ENCODE measurements around the gene ICOS.
A peak's percentile ranks its signal among the peaks of the same experiment; 100 is the strongest.
"Not testable (repeated sequence)": the region's sequence is repeated elsewhere in the genome, so short reads cannot be mapped to it uniquely, and the experiment has no call there.

The ICOS gene

DNA sequence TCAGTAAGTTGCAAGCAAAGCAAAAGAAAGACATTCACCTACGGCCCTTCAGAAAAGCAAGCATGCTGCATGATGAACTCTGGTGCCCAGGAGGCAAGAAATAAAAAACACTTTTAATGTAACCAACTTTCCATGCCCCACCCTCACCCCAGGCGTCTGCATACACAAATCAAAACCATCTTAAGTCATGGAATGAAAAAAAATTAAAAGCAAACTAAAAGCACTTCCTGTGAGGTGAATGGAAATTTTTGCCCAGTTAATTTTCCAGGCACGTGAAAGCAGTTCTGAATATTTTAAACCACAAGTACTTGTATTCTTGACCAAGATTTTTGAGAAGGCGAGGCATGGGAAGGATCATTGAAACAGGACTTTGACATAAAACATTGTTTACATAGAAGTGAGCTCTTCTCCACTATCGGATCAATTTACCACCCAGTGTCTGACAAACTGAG is 2.5 kb upstream of the ICOS start:
- H3K27ac Mint-ChIP-seq: peak overlapping the region; percentile 9 to 85
- no peak for DNase-seq
- peaks cover 42 to 45% of the 10 kb centered on the region in 2 donors for H3K4me1 Mint-ChIP-seq (ENCODE audit: low read depth in 2 of 2)
- no peak for ATAC-seq (replicated peaks)
- peak overlapping the region; percentile 46 to 75 for H3K4me3 Mint-ChIP-seq
- H3K27me3 Mint-ChIP-seq: no peaks in the 10 kb centered on the region
- H3K9me3 Mint-ChIP-seq: no peaks in the 10 kb centered on the region
- H3K36me3 Mint-ChIP-seq (ENCODE audit: insufficient read depth): peaks cover under 1% of the 10 kb centered on the region

DNA sequence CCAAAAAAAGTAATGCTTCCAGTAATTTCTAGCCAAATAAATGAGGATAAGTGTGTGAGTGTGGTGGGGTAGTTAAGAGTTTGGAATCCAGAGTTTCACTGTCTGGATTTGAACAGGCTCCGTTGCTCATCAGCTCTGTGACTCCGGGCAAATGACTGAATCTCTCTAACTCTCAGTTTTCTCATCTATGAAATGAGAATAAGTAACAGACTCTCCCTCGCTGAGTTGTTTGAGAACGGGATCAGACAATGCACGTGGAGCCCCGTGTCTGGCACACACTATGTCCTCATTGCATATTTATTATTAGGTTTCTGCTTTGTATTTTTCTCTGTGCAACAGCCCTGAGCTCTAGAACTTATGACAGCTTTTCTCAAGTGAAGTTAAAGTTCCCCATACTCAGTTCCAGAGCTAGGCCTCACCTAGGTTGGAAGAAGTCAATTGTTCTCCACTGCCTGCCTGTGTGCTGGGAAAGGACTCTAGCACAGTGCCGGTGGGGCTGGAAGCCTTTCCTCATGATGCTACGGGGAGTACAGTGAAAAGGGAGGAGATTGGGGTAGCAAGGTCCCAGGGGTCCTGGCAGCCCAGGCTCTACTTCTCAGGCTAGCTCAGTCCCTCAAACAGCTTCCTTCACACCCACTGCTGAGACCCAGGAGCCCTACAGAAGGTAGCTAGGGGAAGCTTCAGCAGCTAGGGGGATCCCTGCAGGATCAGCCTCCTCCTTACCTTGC is 1.7 kb upstream of the ICOS start:
- H3K4me1 Mint-ChIP-seq (ENCODE audit: low read depth in 2 of 2): peaks cover 47 to 53% of the 10 kb centered on the region in 2 donors
- peak overlapping the region; percentile 9 to 85 for H3K27ac Mint-ChIP-seq
- peak overlapping the region; percentile 46 to 75 for H3K4me3 Mint-ChIP-seq
- H3K9me3 Mint-ChIP-seq: no peaks in the 10 kb centered on the region
- H3K27me3 Mint-ChIP-seq: no peaks in the 10 kb centered on the region
- DNase-seq (no peak), ATAC-seq (replicated peaks) (no peak)
- peaks cover 3% of the 10 kb centered on the region for H3K36me3 Mint-ChIP-seq (ENCODE audit: insufficient read depth)

DNA sequence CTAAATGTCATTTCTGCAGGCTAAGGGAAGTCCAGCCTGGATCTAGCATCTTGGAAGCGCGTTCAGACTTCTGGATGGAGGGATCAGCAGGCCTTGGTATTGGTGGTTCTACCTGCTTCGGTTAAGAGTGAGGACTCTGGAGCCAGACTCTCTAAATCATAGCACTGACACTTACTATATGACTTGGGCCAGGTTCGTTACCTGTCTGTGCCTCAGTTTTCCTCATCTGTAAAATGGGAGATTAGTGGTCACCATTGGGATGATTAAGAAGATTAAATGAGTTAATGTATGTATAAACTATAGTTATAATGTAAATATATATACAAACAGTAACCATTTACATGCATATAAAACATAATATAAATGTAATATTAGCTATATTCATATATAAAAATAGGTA is 995 bp upstream of the ICOS start:
- Mint-ChIP-seq H3K36me3 (ENCODE audit: insufficient read depth) (peaks cover 3% of the 10 kb centered on the region), H3K9me3 (no peaks in the 10 kb centered on the region), H3K4me1 (ENCODE audit: low read depth in 2 of 2) (peaks cover 52 to 60% of the 10 kb centered on the region in 2 donors)

DNA sequence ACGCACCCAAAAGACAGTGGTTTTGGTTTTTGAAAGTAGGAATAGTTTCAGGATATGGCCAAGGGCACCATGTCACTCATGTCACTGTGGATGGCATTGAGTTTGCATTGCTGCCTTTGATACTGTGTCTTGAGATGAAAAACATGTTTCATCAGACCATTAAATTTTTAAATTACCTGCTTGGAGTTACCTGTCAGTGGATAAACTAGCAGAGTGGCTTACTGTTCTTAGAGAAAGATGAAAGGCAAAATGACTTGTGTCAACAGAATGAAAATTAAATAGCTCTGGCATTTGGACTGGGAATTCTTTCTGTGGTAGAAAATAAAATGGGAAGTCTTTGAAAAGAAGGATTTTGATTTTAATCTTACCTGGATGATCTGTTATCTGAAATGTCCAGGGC is 386 bp downstream of the ICOS start:
- H3K9me3 Mint-ChIP-seq: no peaks in the 10 kb centered on the region
- peak overlapping the region; percentile 70 to 88 for H3K4me3 Mint-ChIP-seq
- peaks cover 53 to 73% of the 10 kb centered on the region in 2 donors for H3K4me1 Mint-ChIP-seq (ENCODE audit: low read depth in 2 of 2)
- DNase-seq (no peak), ATAC-seq (replicated peaks) (peak; percentile 8)
- peak overlapping the region; percentile 64 to 94 for H3K27ac Mint-ChIP-seq
- no peaks in the 10 kb centered on the region for H3K27me3 Mint-ChIP-seq
- H3K36me3 Mint-ChIP-seq (ENCODE audit: insufficient read depth): peaks cover 9% of the 10 kb centered on the region

More for the DNA sequence above, 995 bp upstream of the ICOS start:
- peak overlapping the region in 1 of 2 donors; percentile 46 for H3K4me3 Mint-ChIP-seq
- peak overlapping the region in 1 of 2 donors; percentile 85 for H3K27ac Mint-ChIP-seq
- DNase-seq: no peak
- H3K27me3 Mint-ChIP-seq: no peaks in the 10 kb centered on the region
- ATAC-seq (replicated peaks): no peak

DNA sequence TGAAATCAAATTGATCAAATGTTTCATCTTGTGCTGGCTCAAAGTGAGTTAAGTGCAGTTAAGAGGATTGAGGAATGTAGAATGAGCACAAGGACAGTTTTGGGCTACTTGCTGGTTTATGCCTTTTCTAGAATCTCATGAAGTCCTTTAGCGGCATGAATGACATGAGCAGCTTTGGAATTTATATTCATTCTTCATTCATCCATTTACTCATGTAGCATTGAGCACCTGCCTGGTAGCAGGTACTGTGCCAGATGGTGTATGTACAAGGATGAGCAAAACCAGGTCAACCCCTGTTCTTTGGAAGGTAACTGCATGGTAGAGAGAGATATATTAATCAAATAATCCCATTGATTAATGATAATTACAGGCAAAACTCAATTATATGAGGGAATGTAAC is 1.2 kb downstream of the ICOS start:
- Mint-ChIP-seq H3K4me3 (peak overlapping the region; percentile 70 to 88), H3K36me3 (ENCODE audit: insufficient read depth) (peaks cover 13% of the 10 kb centered on the region), H3K27me3 (no peaks in the 10 kb centered on the region), H3K4me1 (ENCODE audit: low read depth in 2 of 2) (peaks cover 53 to 75% of the 10 kb centered on the region in 2 donors), H3K9me3 (no peaks in the 10 kb centered on the region), H3K27ac (peak overlapping the region; percentile 64 to 94)
- no peak for DNase-seq
- no peak for ATAC-seq (replicated peaks)

DNA sequence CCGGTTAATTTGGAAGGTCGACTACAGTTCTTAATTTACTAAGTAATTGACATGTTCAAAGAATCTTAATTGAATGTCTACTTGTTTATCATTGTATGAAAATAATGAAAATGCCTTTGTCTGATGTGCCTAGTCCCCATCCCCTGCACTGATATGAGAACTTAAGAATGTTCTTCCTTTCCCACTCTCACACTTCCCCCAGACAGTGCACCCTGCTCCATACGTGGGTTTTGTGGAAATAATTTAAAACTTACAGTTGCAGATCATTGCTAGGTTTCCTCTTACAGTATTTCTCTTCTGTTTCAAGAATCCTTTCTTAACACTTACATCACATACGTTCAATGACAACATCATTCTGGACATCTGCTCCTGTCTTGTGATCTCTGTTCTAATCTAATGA is 3.5 kb downstream of the ICOS start:
- peak; percentile 21 for ATAC-seq (replicated peaks)
- H3K36me3 Mint-ChIP-seq (ENCODE audit: insufficient read depth): peaks cover 20% of the 10 kb centered on the region

DNA sequence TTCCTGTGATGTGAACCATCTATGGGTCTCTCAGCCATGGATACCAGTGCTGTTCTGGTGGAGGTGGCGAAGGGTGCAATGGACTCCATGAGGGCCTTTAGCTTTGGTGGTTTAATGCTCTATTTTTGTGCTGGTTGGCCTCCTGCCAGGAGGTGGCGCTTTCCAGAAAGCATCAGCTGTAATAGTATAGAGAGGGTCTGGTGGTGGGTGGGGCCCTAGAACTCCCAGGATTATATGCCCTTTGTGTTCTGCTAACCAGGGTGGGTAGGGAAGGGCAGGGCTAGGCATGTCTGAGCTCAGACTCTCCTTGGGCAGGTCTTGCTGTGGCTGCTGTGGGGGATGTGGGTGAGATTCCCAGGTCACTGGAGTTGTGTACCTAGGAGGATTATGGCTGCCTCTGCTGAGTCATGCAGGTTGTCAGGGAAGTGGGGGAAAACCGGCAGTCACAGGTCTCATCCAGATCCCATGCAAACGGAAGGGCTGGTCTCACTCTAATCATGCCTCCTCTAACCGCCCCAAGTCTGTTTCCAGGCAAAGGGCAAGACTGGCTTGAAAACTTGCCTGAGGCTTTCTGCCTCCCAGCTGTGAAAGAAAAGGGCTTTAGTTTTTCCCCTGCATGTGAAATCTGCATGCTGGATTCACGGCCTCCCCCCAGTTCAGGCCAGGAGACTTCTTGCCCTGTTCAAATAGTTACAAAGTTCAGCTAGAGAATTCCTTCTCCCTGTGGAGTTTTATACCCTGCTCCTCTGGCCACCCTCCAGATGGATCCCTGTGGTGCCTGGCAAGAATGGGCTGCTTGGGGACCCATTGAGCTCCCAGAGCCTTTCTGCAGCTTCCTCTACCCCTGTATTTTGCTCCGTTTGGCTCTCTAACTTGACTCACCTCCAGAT is 7.2 kb downstream of the ICOS start:
- not testable (repeated sequence) for H3K9me3 Mint-ChIP-seq; H3K27me3 Mint-ChIP-seq; ATAC-seq (replicated peaks); DNase-seq
- Mint-ChIP-seq H3K36me3 (ENCODE audit: insufficient read depth) (peaks cover 20% of the 10 kb centered on the region), H3K4me1 (ENCODE audit: low read depth in 2 of 2) (peaks cover 51 to 83% of the 10 kb centered on the region in 2 donors), H3K27ac (peak overlapping the region; percentile 18 to 79), H3K4me3 (peak overlapping the region in 1 of 2 donors; percentile 65)

More for the DNA sequence above, 3.5 kb downstream of the ICOS start:
- peaks cover 49 to 73% of the 10 kb centered on the region in 2 donors for H3K4me1 Mint-ChIP-seq (ENCODE audit: low read depth in 2 of 2)
- no peak for DNase-seq
- peak overlapping the region; percentile 70 to 88 for H3K4me3 Mint-ChIP-seq
- H3K27me3 Mint-ChIP-seq: no peaks in the 10 kb centered on the region
- H3K27ac Mint-ChIP-seq: peak overlapping the region; percentile 64 to 94
- no peaks in the 10 kb centered on the region for H3K9me3 Mint-ChIP-seq

DNA sequence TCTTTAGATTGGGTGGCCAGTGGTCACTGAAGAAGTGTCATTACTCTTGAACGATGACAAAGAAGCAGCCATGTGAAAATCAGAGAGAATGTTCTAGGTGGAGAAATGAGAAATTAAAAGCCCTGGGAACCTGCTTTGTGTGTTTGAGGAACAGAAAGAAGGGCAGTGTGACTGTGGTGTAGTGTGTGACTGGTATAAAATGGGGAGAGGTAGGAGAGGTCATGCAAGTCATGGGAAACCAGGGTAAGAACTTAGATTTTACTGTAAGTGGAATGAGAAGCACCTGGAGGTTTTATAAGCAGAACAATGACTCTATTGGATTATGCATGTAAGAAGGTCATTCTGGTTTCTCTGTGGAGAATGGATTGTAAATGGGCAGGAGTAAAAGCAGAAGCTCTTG is 12.2 kb downstream of the ICOS start:
- peaks cover under 1% of the 10 kb centered on the region for H3K36me3 Mint-ChIP-seq (ENCODE audit: insufficient read depth)
- peak overlapping the region; percentile 66 to 91 for H3K27ac Mint-ChIP-seq
- DNase-seq (no peak), ATAC-seq (replicated peaks) (no peak)
- H3K27me3 Mint-ChIP-seq: no peaks in the 10 kb centered on the region
- H3K9me3 Mint-ChIP-seq: no peaks in the 10 kb centered on the region
- peak overlapping the region in 1 of 2 donors; percentile 56 for H3K4me3 Mint-ChIP-seq
- H3K4me1 Mint-ChIP-seq (ENCODE audit: low read depth in 2 of 2): peaks cover 39 to 68% of the 10 kb centered on the region in 2 donors

DNA sequence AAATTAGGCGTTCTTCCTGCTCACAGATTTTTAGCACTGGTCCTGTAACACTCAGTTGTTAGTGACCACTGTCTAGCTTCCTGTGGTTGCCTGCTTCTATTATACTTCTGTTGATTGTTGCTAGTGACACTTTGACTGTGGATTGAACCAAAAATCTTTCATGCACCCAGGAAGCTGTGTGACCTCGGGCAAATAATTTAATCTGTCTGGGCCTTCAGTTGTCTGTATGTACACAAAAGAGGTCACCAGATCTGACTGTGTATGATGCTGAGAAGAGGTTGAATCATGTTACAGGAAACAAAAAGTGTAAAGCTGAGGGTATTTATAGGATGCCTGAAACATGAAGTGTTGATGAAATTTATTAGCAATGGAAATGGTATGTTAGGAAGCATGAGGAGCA is 12.7 kb downstream of the ICOS start:
- DNase-seq: peak; percentile 14 to 34 (median 26)
- Mint-ChIP-seq H3K4me3 (peak overlapping the region; percentile 38 to 56), H3K36me3 (ENCODE audit: insufficient read depth) (no peaks in the 10 kb centered on the region), H3K4me1 (ENCODE audit: low read depth in 2 of 2) (peaks cover 38 to 65% of the 10 kb centered on the region in 2 donors), H3K27me3 (no peaks in the 10 kb centered on the region), H3K9me3 (no peaks in the 10 kb centered on the region), H3K27ac (peak overlapping the region; percentile 66 to 91)
- ATAC-seq (replicated peaks): peak; percentile 60

DNA sequence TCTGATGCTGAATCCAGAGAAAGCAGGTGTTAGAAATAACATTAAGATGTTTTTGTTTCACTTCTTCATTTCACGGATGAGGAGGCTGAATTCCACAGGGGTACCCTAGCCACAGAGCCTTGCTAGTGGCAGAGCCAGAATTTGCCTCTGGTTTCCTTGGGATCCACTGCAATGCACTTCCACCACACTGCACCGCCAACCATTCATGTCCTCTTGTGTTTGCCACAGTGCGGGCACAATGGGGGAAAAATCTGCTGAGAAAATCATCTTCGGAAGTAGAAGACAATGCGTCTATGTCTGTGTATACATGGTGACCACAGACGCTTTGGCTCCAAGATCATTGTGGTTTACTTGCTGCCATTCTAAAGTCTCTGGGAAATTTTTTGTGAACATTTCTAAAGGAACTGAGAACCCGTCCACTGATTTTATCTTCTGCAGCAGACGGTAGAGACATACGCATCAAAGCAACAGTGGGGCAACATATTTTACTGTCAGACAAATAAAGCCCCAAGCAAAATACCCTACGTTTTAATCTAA is 14.9 kb downstream of the ICOS start:
- peaks cover 29 to 54% of the 10 kb centered on the region in 2 donors for H3K4me1 Mint-ChIP-seq (ENCODE audit: low read depth in 2 of 2)

DNA sequence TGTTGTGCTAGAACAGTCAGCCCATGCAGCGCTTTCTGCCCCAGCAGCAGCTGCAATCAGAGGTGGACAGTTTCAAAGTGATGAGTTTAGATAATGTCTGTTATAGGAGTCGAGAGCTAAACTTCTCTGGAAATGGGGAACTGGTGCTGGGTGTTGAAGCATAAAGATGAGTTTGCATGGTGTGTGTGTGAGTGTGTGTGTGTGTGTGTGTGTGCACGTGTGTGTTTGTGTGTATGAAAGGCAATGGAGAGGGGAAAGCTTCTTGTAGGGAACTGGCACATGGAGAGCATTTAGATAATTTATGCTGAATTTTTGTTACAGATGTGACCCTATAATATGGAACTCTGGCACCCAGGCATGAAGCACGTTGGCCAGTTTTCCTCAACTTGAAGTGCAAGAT is 22.7 kb downstream of the ICOS start:
- Mint-ChIP-seq H3K9me3 (no peaks in the 10 kb centered on the region), H3K27ac (no peak overlapping the region), H3K4me3 (no peak overlapping the region), H3K36me3 (ENCODE audit: insufficient read depth) (peaks cover 64% of the 10 kb centered on the region), H3K27me3 (no peaks in the 10 kb centered on the region), H3K4me1 (ENCODE audit: low read depth in 2 of 2) (peaks cover 6 to 19% of the 10 kb centered on the region in 2 donors)
- ATAC-seq (replicated peaks): no peak
- no peak for DNase-seq

More for the DNA sequence above, 14.9 kb downstream of the ICOS start:
- ATAC-seq (replicated peaks) (peak; percentile 69), DNase-seq (peak; percentile 32 to 52 (median 37))
- no peaks in the 10 kb centered on the region for H3K9me3 Mint-ChIP-seq
- H3K36me3 Mint-ChIP-seq (ENCODE audit: insufficient read depth): peaks cover 2% of the 10 kb centered on the region
- H3K4me3 Mint-ChIP-seq: peak overlapping the region; percentile 83 to 85
- peak overlapping the region; percentile 66 to 91 for H3K27ac Mint-ChIP-seq
- no peaks in the 10 kb centered on the region for H3K27me3 Mint-ChIP-seq

DNA sequence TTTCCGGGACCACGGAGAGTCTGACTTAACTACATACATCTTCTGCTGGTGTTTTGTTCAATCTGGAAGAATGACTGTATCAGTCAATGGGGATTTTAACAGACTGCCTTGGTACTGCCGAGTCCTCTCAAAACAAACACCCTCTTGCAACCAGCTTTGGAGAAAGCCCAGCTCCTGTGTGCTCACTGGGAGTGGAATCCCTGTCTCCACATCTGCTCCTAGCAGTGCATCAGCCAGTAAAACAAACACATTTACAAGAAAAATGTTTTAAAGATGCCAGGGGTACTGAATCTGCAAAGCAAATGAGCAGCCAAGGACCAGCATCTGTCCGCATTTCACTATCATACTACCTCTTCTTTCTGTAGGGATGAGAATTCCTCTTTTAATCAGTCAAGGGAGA is 23.1 kb downstream of the ICOS start:
- DNase-seq (no peak), ATAC-seq (replicated peaks) (no peak)
- Mint-ChIP-seq H3K27ac (no peak overlapping the region), H3K9me3 (no peaks in the 10 kb centered on the region), H3K36me3 (ENCODE audit: insufficient read depth) (peaks cover 64% of the 10 kb centered on the region), H3K4me1 (ENCODE audit: low read depth in 2 of 2) (peaks cover 5 to 19% of the 10 kb centered on the region in 2 donors), H3K27me3 (no peaks in the 10 kb centered on the region), H3K4me3 (no peak overlapping the region)

DNA sequence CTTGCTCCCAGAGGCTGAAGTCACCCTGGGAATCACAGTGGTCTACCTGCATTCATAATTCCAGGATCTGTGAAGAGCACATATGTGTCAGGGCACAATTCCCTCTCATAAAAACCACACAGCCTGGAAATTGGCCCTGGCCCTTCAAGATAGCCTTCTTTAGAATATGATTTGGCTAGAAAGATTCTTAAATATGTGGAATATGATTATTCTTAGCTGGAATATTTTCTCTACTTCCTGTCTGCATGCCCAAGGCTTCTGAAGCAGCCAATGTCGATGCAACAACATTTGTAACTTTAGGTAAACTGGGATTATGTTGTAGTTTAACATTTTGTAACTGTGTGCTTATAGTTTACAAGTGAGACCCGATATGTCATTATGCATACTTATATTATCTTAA is 24.2 kb downstream of the ICOS start:
- Mint-ChIP-seq H3K36me3 (ENCODE audit: insufficient read depth) (peaks cover 64% of the 10 kb centered on the region), H3K27me3 (no peaks in the 10 kb centered on the region), H3K4me1 (ENCODE audit: low read depth in 2 of 2) (peaks cover 1 to 11% of the 10 kb centered on the region in 2 donors), H3K9me3 (no peaks in the 10 kb centered on the region), H3K4me3 (no peak overlapping the region), H3K27ac (no peak overlapping the region)
- no peak for ATAC-seq (replicated peaks)
- DNase-seq: no peak
